ENCODE results near the gene FAM25C. TPM values are rescaled to one million over a fixed set of nuclear protein-coding genes. Genes with fewer than 3 reads are reported as not detected.
"Not testable (repeated sequence)": the region's sequence is repeated elsewhere in the genome, so short reads cannot be mapped to it uniquely, and the experiment has no call there.

Gene FAM25C
- total and polyA plus RNA-seq, 4 donors = not detected

- not testable (repeated sequence) for DNase-seq; ATAC-seq (ENCODE audit: insufficient read depth, low FRiP score); H3K36me3 ChIP-seq (ENCODE audit: control insufficient read depth in 4 of 4, insufficient read depth in 4 of 4, low read length in 4 of 4); H3K9me3 ChIP-seq (ENCODE audit: control insufficient read depth in 4 of 4, insufficient read depth in 3 of 4, low read length in 3 of 4); H3K4me1 ChIP-seq (ENCODE audit: control insufficient read depth in 5 of 5, insufficient read depth in 5 of 5, low read length in 5 of 5); H3K9ac ChIP-seq (ENCODE audit: insufficient read depth in 1 of 2, low read length in 2 of 2); H3K4me3 ChIP-seq; H3K27me3 ChIP-seq (ENCODE audit: control insufficient read depth in 3 of 3, insufficient read depth in 3 of 3, low read length in 2 of 3); H3K27ac ChIP-seq (ENCODE audit: low read depth in 1 of 2, low read length in 1 of 2)
- WGBS, 2 donors = 91% methylated on average over 3 of the region's 3 CpGs
These were observed 29.5 kb downstream of the FAM25C start for GRCh38 chr10:47970047-47970446.

GRCh38 chr10:47968988-47969387 is 30.6 kb downstream of the FAM25C start:
- not testable (repeated sequence) for H3K27ac ChIP-seq (ENCODE audit: low read depth in 1 of 2, low read length in 1 of 2); H3K4me3 ChIP-seq; H3K9ac ChIP-seq (ENCODE audit: insufficient read depth in 1 of 2, low read length in 2 of 2); ATAC-seq (ENCODE audit: insufficient read depth, low FRiP score); H3K4me1 ChIP-seq (ENCODE audit: control insufficient read depth in 5 of 5, insufficient read depth in 5 of 5, low read length in 5 of 5); H3K27me3 ChIP-seq (ENCODE audit: control insufficient read depth in 3 of 3, insufficient read depth in 3 of 3, low read length in 2 of 3); H3K9me3 ChIP-seq (ENCODE audit: control insufficient read depth in 4 of 4, insufficient read depth in 3 of 4, low read length in 3 of 4); H3K36me3 ChIP-seq (ENCODE audit: control insufficient read depth in 4 of 4, insufficient read depth in 4 of 4, low read length in 4 of 4)
- peak in 1 of 3 donors; percentile 2 for DNase-seq
- WGBS, 2 donors = 80 to 93% methylated on average over 4 to 5 of the region's 6 CpGs

- H3K9ac ChIP-seq (ENCODE audit: insufficient read depth in 1 of 2, low read length in 2 of 2); H3K4me1 ChIP-seq (ENCODE audit: control insufficient read depth in 5 of 5, insufficient read depth in 5 of 5, low read length in 5 of 5); DNase-seq; H3K27me3 ChIP-seq (ENCODE audit: control insufficient read depth in 3 of 3, insufficient read depth in 3 of 3, low read length in 2 of 3); H3K27ac ChIP-seq (ENCODE audit: low read depth in 1 of 2, low read length in 1 of 2); H3K36me3 ChIP-seq (ENCODE audit: control insufficient read depth in 4 of 4, insufficient read depth in 4 of 4, low read length in 4 of 4); H3K9me3 ChIP-seq (ENCODE audit: control insufficient read depth in 4 of 4, insufficient read depth in 3 of 4, low read length in 3 of 4); H3K4me3 ChIP-seq: not testable (repeated sequence)
- peak; percentile 47 for ATAC-seq (ENCODE audit: insufficient read depth, low FRiP score)
- 42 to 66% methylated on average over 5 of the region's 14 CpGs for WGBS, 2 donors
These were observed 35.1 kb downstream of the FAM25C start for GRCh38 chr10:47964280-47965063.

- not testable (repeated sequence) for H3K4me1 ChIP-seq (ENCODE audit: control insufficient read depth in 5 of 5, insufficient read depth in 5 of 5, low read length in 5 of 5); H3K27me3 ChIP-seq (ENCODE audit: control insufficient read depth in 3 of 3, insufficient read depth in 3 of 3, low read length in 2 of 3); H3K36me3 ChIP-seq (ENCODE audit: control insufficient read depth in 4 of 4, insufficient read depth in 4 of 4, low read length in 4 of 4); H3K9ac ChIP-seq (ENCODE audit: insufficient read depth in 1 of 2, low read length in 2 of 2); H3K9me3 ChIP-seq (ENCODE audit: control insufficient read depth in 4 of 4, insufficient read depth in 3 of 4, low read length in 3 of 4); H3K4me3 ChIP-seq; H3K27ac ChIP-seq (ENCODE audit: low read depth in 1 of 2, low read length in 1 of 2); ATAC-seq (ENCODE audit: insufficient read depth, low FRiP score); DNase-seq
- no CpG with 5 or more reads among the region's 5 CpGs for WGBS, 2 donors
These were observed 36.8 kb downstream of the FAM25C start for GRCh38 chr10:47962785-47963184.

- H3K36me3 ChIP-seq (ENCODE audit: control insufficient read depth in 4 of 4, insufficient read depth in 4 of 4, low read length in 4 of 4); ATAC-seq (ENCODE audit: insufficient read depth, low FRiP score); H3K4me1 ChIP-seq (ENCODE audit: control insufficient read depth in 5 of 5, insufficient read depth in 5 of 5, low read length in 5 of 5); H3K9ac ChIP-seq (ENCODE audit: insufficient read depth in 1 of 2, low read length in 2 of 2); H3K9me3 ChIP-seq (ENCODE audit: control insufficient read depth in 4 of 4, insufficient read depth in 3 of 4, low read length in 3 of 4); H3K27me3 ChIP-seq (ENCODE audit: control insufficient read depth in 3 of 3, insufficient read depth in 3 of 3, low read length in 2 of 3); H3K4me3 ChIP-seq; H3K27ac ChIP-seq (ENCODE audit: low read depth in 1 of 2, low read length in 1 of 2); DNase-seq: not testable (repeated sequence)
- WGBS, 2 donors = no CpG with 5 or more reads among the region's 2 CpGs
These were observed 38.9 kb downstream of the FAM25C start for GRCh38 chr10:47960699-47961098.

GRCh38 chr10:47959677-47960076 is 39.9 kb downstream of the FAM25C start:
- DNase-seq; H3K27me3 ChIP-seq (ENCODE audit: control insufficient read depth in 3 of 3, insufficient read depth in 3 of 3, low read length in 2 of 3); H3K4me3 ChIP-seq; H3K4me1 ChIP-seq (ENCODE audit: control insufficient read depth in 5 of 5, insufficient read depth in 5 of 5, low read length in 5 of 5); H3K9me3 ChIP-seq (ENCODE audit: control insufficient read depth in 4 of 4, insufficient read depth in 3 of 4, low read length in 3 of 4); H3K36me3 ChIP-seq (ENCODE audit: control insufficient read depth in 4 of 4, insufficient read depth in 4 of 4, low read length in 4 of 4); H3K9ac ChIP-seq (ENCODE audit: insufficient read depth in 1 of 2, low read length in 2 of 2); ATAC-seq (ENCODE audit: insufficient read depth, low FRiP score); H3K27ac ChIP-seq (ENCODE audit: low read depth in 1 of 2, low read length in 1 of 2): not testable (repeated sequence)
- 85 to 91% methylated on average over 3 to 4 of the region's 5 CpGs for WGBS, 2 donors

GRCh38 chr10:47957158-47957557 is 42.4 kb downstream of the FAM25C start:
- ATAC-seq (ENCODE audit: insufficient read depth, low FRiP score); H3K9ac ChIP-seq (ENCODE audit: insufficient read depth in 1 of 2, low read length in 2 of 2); H3K9me3 ChIP-seq (ENCODE audit: control insufficient read depth in 4 of 4, insufficient read depth in 3 of 4, low read length in 3 of 4); H3K4me3 ChIP-seq; H3K27me3 ChIP-seq (ENCODE audit: control insufficient read depth in 3 of 3, insufficient read depth in 3 of 3, low read length in 2 of 3); H3K36me3 ChIP-seq (ENCODE audit: control insufficient read depth in 4 of 4, insufficient read depth in 4 of 4, low read length in 4 of 4); DNase-seq; H3K4me1 ChIP-seq (ENCODE audit: control insufficient read depth in 5 of 5, insufficient read depth in 5 of 5, low read length in 5 of 5); H3K27ac ChIP-seq (ENCODE audit: low read depth in 1 of 2, low read length in 1 of 2): not testable (repeated sequence)
- WGBS, 2 donors = 86 to 87% methylated on average over 8 of the region's 8 CpGs

GRCh38 chr10:47947424-47947823 is 52.2 kb downstream of the FAM25C start:
- H3K9ac ChIP-seq (ENCODE audit: insufficient read depth in 1 of 2, low read length in 2 of 2); H3K27me3 ChIP-seq (ENCODE audit: control insufficient read depth in 3 of 3, insufficient read depth in 3 of 3, low read length in 2 of 3); H3K27ac ChIP-seq (ENCODE audit: low read depth in 1 of 2, low read length in 1 of 2); ATAC-seq (ENCODE audit: insufficient read depth, low FRiP score); H3K4me1 ChIP-seq (ENCODE audit: control insufficient read depth in 5 of 5, insufficient read depth in 5 of 5, low read length in 5 of 5); DNase-seq; H3K9me3 ChIP-seq (ENCODE audit: control insufficient read depth in 4 of 4, insufficient read depth in 3 of 4, low read length in 3 of 4); H3K36me3 ChIP-seq (ENCODE audit: control insufficient read depth in 4 of 4, insufficient read depth in 4 of 4, low read length in 4 of 4); H3K4me3 ChIP-seq: not testable (repeated sequence)
- WGBS, 2 donors = 30 to 70% methylated on average over 1 of the region's 1 CpG

Data from lung (tissue), 10 donors.